Duodenal mucosa (tissue), 2 donors: Measurements from ENCODE around the gene CMIP.

Experiments
- H3K27ac ChIP-seq: one replicate; pipeline ENCODE4 v1.7.0; 2013; ENCODE audit warnings: low read depth, low read length
- H3K27me3 ChIP-seq, 2 donors: one replicate each; pipeline ENCODE4 v1.7.0; 2013; ENCODE audit warnings: low read length in 2 of 2, control low read depth in 1 of 2; ENCODE audit not compliant: insufficient read depth in 2 of 2, control insufficient read depth in 1 of 2
- H3K36me3 ChIP-seq, 2 donors: one replicate each; pipeline ENCODE4 v1.7.0; 2013; ENCODE audit warnings: low read length in 2 of 2, control low read depth in 1 of 2; ENCODE audit not compliant: insufficient read depth in 2 of 2, control insufficient read depth in 1 of 2
- H3K4me1 ChIP-seq, 2 donors: one replicate each; pipeline ENCODE4 v1.7.0; 2013; ENCODE audit warnings: low read length in 2 of 2, control low read depth in 1 of 2; ENCODE audit not compliant: insufficient read depth in 2 of 2, control insufficient read depth in 1 of 2
- H3K4me3 ChIP-seq, 2 donors: one replicate each; pipeline ENCODE4 v1.7.0; 2013; ENCODE audit warnings: low read length in 2 of 2, low read depth in 1 of 2
- H3K9ac ChIP-seq, 2 donors: one replicate each; pipeline ENCODE4 v1.7.0; 2013; ENCODE audit warnings: low read length in 2 of 2, low read depth in 1 of 2
- H3K9me3 ChIP-seq, 2 donors: one replicate each; pipeline ENCODE4 v1.7.0; 2013; ENCODE audit warnings: low read length in 2 of 2, control low read depth in 1 of 2; ENCODE audit not compliant: control insufficient read depth in 1 of 2

The CMIP gene

GRCh38 chr16:81710596-81710995, 266.0 kb downstream of the CMIP start:
- Histone ChIP-seq H3K9me3 (no peaks in the 10 kb centered on the region), H3K27me3 (no peaks in the 10 kb centered on the region), H3K9ac (no peak overlapping the region), H3K36me3 (peaks cover 22 to 36% of the 10 kb centered on the region in 2 donors), H3K27ac (no peak overlapping the region), H3K4me3 (no peak overlapping the region), H3K4me1 (peaks cover 24 to 40% of the 10 kb centered on the region in 2 donors)

DNA sequence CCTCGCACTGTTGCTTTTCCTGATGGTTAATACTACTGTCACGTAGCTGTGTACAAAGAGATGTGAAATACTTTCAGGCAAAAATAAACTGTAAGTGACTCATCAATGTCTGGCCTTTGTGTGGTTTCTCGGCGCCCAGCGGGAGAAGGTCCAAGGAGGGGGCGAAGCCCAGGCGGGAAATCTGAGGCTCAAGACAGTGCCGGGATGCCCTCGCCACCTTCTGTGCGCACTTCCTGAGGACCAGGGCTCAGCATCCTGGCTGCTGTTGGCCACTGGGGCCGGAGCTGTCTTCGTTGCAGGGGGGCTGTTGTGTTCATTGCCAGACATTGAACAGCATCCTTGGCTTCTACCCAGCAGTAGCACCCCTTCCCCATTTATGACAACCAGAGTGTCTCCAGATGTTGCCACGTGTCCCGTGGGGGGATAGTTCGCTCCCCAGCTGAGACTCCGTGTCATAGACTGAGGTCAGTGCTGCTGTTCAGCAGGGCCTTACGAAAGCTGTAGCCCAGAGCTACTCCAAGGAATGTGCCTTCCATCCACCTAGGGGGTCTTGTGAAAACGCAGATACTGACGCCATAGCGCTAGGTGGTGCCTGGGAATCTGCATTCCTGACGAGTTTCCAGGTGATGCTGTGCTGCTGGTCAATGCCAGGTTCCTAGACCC, 267.2 kb downstream of the CMIP start:
- H3K4me1 ChIP-seq: peaks cover 24 to 43% of the 10 kb centered on the region in 2 donors
- peaks cover 10 to 24% of the 10 kb centered on the region in 2 donors for H3K36me3 ChIP-seq
- no peaks in the 10 kb centered on the region for H3K27me3 ChIP-seq
- H3K9me3 ChIP-seq: no peaks in the 10 kb centered on the region
- H3K9ac ChIP-seq: no peak overlapping the region
- H3K4me3 ChIP-seq: no peak overlapping the region
- peak overlapping the region; percentile 34 for H3K27ac ChIP-seq

- no peaks in the 10 kb centered on the region for H3K27me3 ChIP-seq
- no peak overlapping the region for H3K9ac ChIP-seq
- peaks cover 16 to 34% of the 10 kb centered on the region in 2 donors for H3K4me1 ChIP-seq
- no peak overlapping the region for H3K4me3 ChIP-seq
- H3K27ac ChIP-seq: no peak overlapping the region
- H3K36me3 ChIP-seq: peaks cover 5 to 16% of the 10 kb centered on the region in 2 donors
- no peaks in the 10 kb centered on the region for H3K9me3 ChIP-seq
These were observed 268.1 kb downstream of the CMIP start for GRCh38 chr16:81712681-81713080.

DNA sequence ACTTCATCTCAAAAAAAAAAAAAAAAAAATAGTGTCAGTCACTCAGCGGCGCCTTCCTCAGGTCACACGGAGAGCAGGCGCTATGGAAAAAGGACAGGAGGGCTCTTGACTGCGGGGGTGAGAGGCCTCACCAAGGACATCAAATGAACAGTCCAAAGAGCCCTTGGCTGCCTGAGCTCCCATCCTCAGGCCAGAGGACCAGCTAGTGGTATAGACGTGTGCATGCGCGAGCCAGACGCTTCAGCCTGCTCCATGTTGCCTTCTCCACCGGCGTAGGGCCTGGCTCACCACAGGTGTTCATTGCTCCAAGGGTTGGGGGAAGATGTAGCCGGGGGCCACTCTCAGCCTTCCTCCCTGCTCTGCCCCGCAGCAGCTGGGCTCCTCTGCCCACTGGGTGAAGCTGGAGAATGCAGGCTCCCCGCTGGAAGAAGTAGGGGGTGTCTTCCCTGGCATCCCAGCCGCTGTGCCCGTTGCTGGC, 268.7 kb downstream of the CMIP start:
- H3K36me3 ChIP-seq: peaks cover 5 to 16% of the 10 kb centered on the region in 2 donors
- no peaks in the 10 kb centered on the region for H3K27me3 ChIP-seq
- peaks cover 9 to 31% of the 10 kb centered on the region in 2 donors for H3K4me1 ChIP-seq
- H3K9ac ChIP-seq: no peak overlapping the region
- H3K27ac ChIP-seq: no peak overlapping the region
- no peaks in the 10 kb centered on the region for H3K9me3 ChIP-seq
- H3K4me3 ChIP-seq: no peak overlapping the region

GRCh38 chr16:81713796-81714195, 269.2 kb downstream of the CMIP start:
- Histone ChIP-seq H3K36me3 (peaks cover 4 to 14% of the 10 kb centered on the region in 2 donors), H3K27me3 (no peaks in the 10 kb centered on the region), H3K27ac (no peak overlapping the region), H3K4me1 (peaks cover 4 to 30% of the 10 kb centered on the region in 2 donors), H3K9ac (no peak overlapping the region), H3K9me3 (no peaks in the 10 kb centered on the region), H3K4me3 (no peak overlapping the region)

DNA sequence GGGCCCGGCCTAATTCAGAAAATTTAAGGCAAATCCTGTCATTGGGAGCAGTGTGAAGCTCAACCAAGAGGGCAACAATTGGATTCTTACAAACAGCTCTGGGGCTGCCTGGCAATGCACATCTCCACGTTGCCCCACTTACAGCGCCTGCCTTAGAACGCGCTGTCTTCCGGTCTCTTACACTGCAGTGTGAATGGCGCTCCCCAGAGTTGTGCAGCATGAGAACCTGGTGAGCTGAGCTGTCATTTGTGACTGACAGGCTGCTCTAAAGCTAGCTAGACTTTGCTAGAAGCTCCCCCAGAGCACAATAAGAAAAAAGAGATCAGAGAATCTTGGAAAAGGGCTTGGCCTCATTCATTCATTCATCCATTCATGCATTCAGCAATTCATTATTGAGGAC, 270.0 kb downstream of the CMIP start:
- Histone ChIP-seq H3K9ac (no peak overlapping the region), H3K4me1 (peaks cover 0 to 26% of the 10 kb centered on the region in 2 donors), H3K27me3 (no peaks in the 10 kb centered on the region), H3K36me3 (peaks cover 0 to 6% of the 10 kb centered on the region in 2 donors), H3K27ac (no peak overlapping the region), H3K4me3 (no peak overlapping the region), H3K9me3 (no peaks in the 10 kb centered on the region)

DNA sequence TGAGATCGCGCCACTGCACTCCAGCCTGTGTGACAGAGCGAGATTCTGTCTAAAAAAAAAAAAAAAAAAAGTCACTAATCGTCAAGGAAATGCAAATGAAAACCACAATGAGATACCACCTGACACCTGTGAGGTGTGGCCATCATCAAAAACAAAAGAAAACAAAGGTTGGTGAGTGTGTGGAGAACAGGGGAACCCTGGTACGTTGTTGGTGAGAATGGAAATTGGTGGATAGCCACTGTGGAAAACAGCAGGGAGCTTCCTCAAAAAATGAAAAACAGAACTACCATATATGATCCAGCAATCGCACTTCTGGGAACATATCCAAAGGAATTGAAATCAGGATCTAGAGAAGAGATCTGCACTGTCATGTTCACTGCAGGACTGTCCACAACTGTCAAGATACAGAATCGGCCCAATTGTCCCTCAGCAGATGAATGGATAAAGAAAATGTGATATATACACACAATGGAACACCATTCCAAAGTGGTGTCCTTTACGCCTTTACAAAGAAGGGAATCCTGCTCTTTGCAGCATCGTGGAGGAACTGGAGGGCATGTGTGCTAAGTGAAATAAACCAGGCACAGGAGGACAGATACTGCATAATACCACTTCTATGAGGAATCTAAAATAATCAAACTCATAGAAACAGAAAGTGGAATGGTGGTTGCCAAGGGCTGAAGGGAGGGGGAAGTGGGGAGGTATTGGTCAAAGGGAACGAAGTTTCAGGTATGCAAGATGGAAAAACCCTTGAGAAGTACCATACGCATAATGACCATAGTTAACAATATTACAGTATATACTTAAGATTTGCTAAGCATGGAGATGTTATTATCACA, 271.0 kb downstream of the CMIP start:
- peaks cover 7 to 25% of the 10 kb centered on the region in 2 donors for H3K4me1 ChIP-seq

GRCh38 chr16:81716478-81717225, 272.0 kb downstream of the CMIP start:
- Histone ChIP-seq H3K9ac (no peak overlapping the region), H3K4me1 (peaks cover 8 to 25% of the 10 kb centered on the region in 2 donors), H3K27ac (no peak overlapping the region), H3K27me3 (no peaks in the 10 kb centered on the region), H3K4me3 (no peak overlapping the region), H3K9me3 (no peaks in the 10 kb centered on the region), H3K36me3 (peaks cover 0 to 4% of the 10 kb centered on the region in 2 donors)

More for the DNA sequence above, 271.0 kb downstream of the CMIP start:
- no peaks in the 10 kb centered on the region for H3K9me3 ChIP-seq
- peak overlapping the region in 1 of 2 donors; percentile 42 for H3K4me3 ChIP-seq
- H3K27ac ChIP-seq: no peak overlapping the region
- H3K27me3 ChIP-seq: no peaks in the 10 kb centered on the region
- H3K36me3 ChIP-seq: peaks cover 0 to 6% of the 10 kb centered on the region in 2 donors
- peak overlapping the region in 1 of 2 donors; percentile 54 for H3K9ac ChIP-seq

GRCh38 chr16:81717662-81718189, 273.1 kb downstream of the CMIP start:
- Histone ChIP-seq H3K4me3 (no peak overlapping the region), H3K4me1 (peaks cover 8 to 25% of the 10 kb centered on the region in 2 donors), H3K27me3 (no peaks in the 10 kb centered on the region), H3K9me3 (no peaks in the 10 kb centered on the region), H3K36me3 (no peaks in the 10 kb centered on the region), H3K9ac (no peak overlapping the region), H3K27ac (no peak overlapping the region)
